ENCODE data around the gene PPP2R5D.
"Not testable (repeated sequence)": the region's sequence is repeated elsewhere in the genome, so short reads cannot be mapped to it uniquely, and the experiment has no call there.

Gene PPP2R5D

GRCh38 chr6:42984001-42984923, at the start of gene PPP2R5D:
Gene PPP2R5D (plus strand): TSS chr6:42984570. CDS start chr6:42984678, 108 bp downstream.
- DNase-seq: peak; percentile 98

- no peak for DNase-seq
These were observed 49.0 kb upstream of the PPP2R5D start for GRCh38 chr6:42935322-42935721.

GRCh38 chr6:42936398-42936797, 48.0 kb upstream of the PPP2R5D start:
- DNase-seq: no peak

GRCh38 chr6:42937548-42938427, 46.6 kb upstream of the PPP2R5D start:
- no peak for DNase-seq

GRCh38 chr6:42938428-42938796, 46.0 kb upstream of the PPP2R5D start:
- no peak for DNase-seq

- DNase-seq: no peak
These were observed 45.2 kb upstream of the PPP2R5D start for GRCh38 chr6:42938987-42939809.

- no peak for DNase-seq
These were observed 44.6 kb upstream of the PPP2R5D start for GRCh38 chr6:42939810-42940167.

GRCh38 chr6:42940493-42941045, 43.8 kb upstream of the PPP2R5D start:
- no peak for DNase-seq

GRCh38 chr6:42941356-42941755, 43.0 kb upstream of the PPP2R5D start:
- not testable (repeated sequence) for DNase-seq

GRCh38 chr6:42942444-42942843, 41.9 kb upstream of the PPP2R5D start:
- DNase-seq: no peak

GRCh38 chr6:42947950-42948349, 36.4 kb upstream of the PPP2R5D start:
- DNase-seq: no peak

- DNase-seq: no peak
These were observed 32.0 kb upstream of the PPP2R5D start for GRCh38 chr6:42952389-42952788.

GRCh38 chr6:42954405-42954804, 30.0 kb upstream of the PPP2R5D start:
- DNase-seq: not testable (repeated sequence)

- no peak for DNase-seq
These were observed 26.2 kb upstream of the PPP2R5D start for GRCh38 chr6:42958125-42958524.

GRCh38 chr6:42959917-42960242, 24.5 kb upstream of the PPP2R5D start:
- DNase-seq: no peak

GRCh38 chr6:42960243-42961019, 23.9 kb upstream of the PPP2R5D start, which contains the start of gene GNMT:
Gene GNMT (plus strand): TSS chr6:42960754. CDS start chr6:42960768, 14 bp downstream.
- peak in 1 of 2 experiments; percentile 44 for DNase-seq

- DNase-seq: no peak
These were observed 23.3 kb upstream of the PPP2R5D start for GRCh38 chr6:42961020-42961470.

- DNase-seq: no peak
These were observed 22.3 kb upstream of the PPP2R5D start for GRCh38 chr6:42962096-42962495.

GRCh38 chr6:42962502-42963178, 21.7 kb upstream of the PPP2R5D start:
- no peak for DNase-seq

- no peak for DNase-seq
These were observed 21.1 kb upstream of the PPP2R5D start for GRCh38 chr6:42963179-42963854.
